ENCODE measurements around the gene PNO1.

Gene PNO1

DNA sequence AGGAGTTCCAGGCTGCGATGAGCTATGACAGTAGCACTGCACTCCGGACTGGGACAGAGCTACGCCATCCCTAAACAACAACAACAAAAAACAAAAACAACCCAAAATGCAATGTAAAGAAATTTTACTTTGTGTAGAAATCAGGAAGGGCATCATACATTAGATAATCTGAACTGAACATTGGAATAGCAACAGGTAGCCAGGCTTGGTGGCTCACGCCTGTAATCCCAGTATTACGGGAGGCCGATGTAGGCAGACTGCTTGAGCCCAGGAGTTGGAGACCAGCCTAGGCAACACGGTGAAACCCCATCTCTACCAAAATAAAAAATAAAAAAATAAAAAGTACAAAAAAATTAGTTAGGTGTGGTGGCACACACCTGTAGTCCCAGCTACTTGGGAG lies 2.1 kb upstream of the PNO1 start:
- TF ChIP-seq, protein P1, sequence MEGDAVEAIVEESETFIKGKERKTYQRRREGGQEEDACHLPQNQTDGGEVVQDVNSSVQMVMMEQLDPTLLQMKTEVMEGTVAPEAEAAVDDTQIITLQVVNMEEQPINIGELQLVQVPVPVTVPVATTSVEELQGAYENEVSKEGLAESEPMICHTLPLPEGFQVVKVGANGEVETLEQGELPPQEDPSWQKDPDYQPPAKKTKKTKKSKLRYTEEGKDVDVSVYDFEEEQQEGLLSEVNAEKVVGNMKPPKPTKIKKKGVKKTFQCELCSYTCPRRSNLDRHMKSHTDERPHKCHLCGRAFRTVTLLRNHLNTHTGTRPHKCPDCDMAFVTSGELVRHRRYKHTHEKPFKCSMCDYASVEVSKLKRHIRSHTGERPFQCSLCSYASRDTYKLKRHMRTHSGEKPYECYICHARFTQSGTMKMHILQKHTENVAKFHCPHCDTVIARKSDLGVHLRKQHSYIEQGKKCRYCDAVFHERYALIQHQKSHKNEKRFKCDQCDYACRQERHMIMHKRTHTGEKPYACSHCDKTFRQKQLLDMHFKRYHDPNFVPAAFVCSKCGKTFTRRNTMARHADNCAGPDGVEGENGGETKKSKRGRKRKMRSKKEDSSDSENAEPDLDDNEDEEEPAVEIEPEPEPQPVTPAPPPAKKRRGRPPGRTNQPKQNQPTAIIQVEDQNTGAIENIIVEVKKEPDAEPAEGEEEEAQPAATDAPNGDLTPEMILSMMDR (IDR thresholded peaks at IDR 0.05; ENCODE audit: extremely low read depth, insufficient read depth, missing control alignments) = no peak
- in situ Hi-C loops (cut with MboI; ENCODE audit: low pct_unique_long_range_greater_than_20kb, low sequenced_read_pairs, unreplicated experiment) = no loop called here
- no peak for DNase-seq (ENCODE audit: low spot score)

DNA sequence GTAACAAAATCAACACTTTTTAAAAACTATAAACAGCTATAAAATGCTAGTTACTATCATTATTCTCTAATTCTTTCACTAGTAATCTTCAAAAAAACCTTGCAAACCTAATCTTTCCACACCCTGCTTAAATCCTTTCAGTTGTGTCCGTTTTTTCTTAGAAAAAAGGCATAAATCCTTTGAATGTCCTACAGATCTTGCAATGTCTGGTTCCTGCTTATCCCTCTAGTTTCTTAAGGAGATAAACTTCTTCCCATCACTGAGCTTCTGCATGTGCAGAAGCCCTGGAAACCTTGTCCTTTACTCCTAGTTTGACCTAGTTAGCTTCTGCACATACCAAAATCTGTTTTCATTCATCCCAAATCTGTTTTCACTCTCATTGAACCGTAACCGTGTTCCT lies 1.3 kb upstream of the PNO1 start:
- in situ Hi-C loops (cut with MboI; ENCODE audit: low pct_unique_long_range_greater_than_20kb, low sequenced_read_pairs, unreplicated experiment) = no loop called here
- DNase-seq (ENCODE audit: low spot score) = no peak
- TF ChIP-seq, protein P1 (IDR thresholded peaks at IDR 0.05; ENCODE audit: extremely low read depth, insufficient read depth, missing control alignments) = no peak

DNA sequence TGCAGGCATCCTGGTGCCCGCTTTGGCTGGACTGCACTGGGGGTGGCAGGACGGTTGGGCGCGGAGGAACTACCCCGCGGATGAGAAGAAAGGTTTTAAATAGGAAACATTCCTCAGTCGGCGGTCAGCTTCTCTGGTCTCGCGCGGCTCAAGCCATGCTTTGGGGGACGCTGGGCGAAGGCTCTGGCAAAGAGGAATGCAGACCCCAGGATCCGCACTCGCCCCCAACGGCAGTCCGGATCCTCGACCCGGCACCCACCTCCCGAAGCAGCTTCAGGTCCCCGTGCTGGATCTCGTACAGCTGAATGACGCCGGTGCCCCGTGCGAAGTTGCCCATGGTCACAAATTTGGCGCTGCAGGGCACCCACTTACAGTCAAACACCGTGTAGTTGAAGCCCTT lies 686 bp upstream of the PNO1 start:
- DNase-seq (ENCODE audit: low spot score) = no peak
- TF ChIP-seq, protein P1 (IDR thresholded peaks at IDR 0.05; ENCODE audit: extremely low read depth, insufficient read depth, missing control alignments) = no peak
- in situ Hi-C loops (cut with MboI; ENCODE audit: low pct_unique_long_range_greater_than_20kb, low sequenced_read_pairs, unreplicated experiment) = no loop called here

- TF ChIP-seq, protein P1 (IDR thresholded peaks at IDR 0.05; ENCODE audit: extremely low read depth, insufficient read depth, missing control alignments) = no peak
- in situ Hi-C loops (cut with MboI; ENCODE audit: low pct_unique_long_range_greater_than_20kb, low sequenced_read_pairs, unreplicated experiment) = no loop called here
- peak; percentile 17 for DNase-seq (ENCODE audit: low spot score)
These were observed 403 bp downstream of the PNO1 start for GRCh38 chr2:68158134-68158447.

DNA sequence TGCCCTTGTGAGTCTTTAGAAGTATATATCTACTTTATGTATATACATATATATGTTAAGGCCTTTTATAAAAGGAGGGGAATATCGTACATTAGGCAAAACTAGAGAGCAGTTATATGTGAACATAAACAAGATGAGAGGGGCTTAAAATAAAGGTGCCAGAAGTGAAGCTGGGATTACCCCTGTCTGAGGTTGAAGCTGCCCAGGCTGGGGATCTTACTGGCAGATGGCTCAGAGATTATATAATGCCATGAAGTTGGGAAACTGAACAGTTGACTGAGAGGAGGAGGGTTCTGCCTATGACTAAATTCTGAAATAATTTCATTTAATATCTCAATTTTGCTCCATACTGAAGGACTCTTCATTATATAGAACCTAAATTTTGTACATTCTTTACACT lies 6.0 kb downstream of the PNO1 start:
- in situ Hi-C loops (cut with MboI; ENCODE audit: low pct_unique_long_range_greater_than_20kb, low sequenced_read_pairs, unreplicated experiment) = no loop called here
- TF ChIP-seq, protein P1 (IDR thresholded peaks at IDR 0.05; ENCODE audit: extremely low read depth, insufficient read depth, missing control alignments) = no peak
- DNase-seq (ENCODE audit: low spot score) = no peak

DNA sequence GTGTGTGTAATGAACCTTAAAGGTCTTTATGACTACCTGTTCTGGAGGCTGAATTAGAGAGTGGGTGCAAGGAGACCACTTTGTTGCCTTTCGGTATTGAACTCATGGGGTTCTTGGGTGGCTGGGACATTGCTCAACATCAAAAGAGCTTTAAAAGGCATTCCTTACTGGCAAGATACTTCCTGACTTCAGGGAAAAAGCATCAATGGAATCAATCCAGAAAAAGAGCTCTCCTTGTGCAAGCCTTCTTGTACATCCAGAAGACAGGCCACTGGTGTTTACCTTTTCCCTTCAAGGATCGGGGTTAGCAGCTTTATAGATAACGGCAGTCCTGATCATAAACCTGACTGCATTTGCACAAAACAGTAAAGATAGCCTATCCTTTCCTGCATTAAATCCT lies 9.5 kb downstream of the PNO1 start:
- TF ChIP-seq, protein P1 (IDR thresholded peaks at IDR 0.05; ENCODE audit: extremely low read depth, insufficient read depth, missing control alignments) = no peak
- in situ Hi-C loops (cut with MboI; ENCODE audit: low pct_unique_long_range_greater_than_20kb, low sequenced_read_pairs, unreplicated experiment) = no loop called here
- no peak for DNase-seq (ENCODE audit: low spot score)

GRCh38 chr2:68169308-68169707 lies 11.6 kb downstream of the PNO1 start:
- no peak for DNase-seq (ENCODE audit: low spot score)
- in situ Hi-C loops (cut with MboI; ENCODE audit: low pct_unique_long_range_greater_than_20kb, low sequenced_read_pairs, unreplicated experiment) = no loop called here
- TF ChIP-seq, protein P1 (IDR thresholded peaks at IDR 0.05; ENCODE audit: extremely low read depth, insufficient read depth, missing control alignments) = no peak
